Endothelial cell of umbilical vein (primary cell): Measurements from ENCODE around the gene APBA2.

Source experiments
- EZH2 ChIP-seq: IDR thresholded peaks from 2 replicates; pipeline ENCODE4 v1.6.1; 2012; ENCODE audit warnings: borderline replicate concordance, low read depth, mild to moderate bottlenecking, moderate library complexity, low read length, inconsistent platforms; ENCODE audit not compliant: severe bottlenecking
- FOS ChIP-seq: IDR thresholded peaks from 2 replicates; pipeline ENCODE4 v1.6.1; 2011; ENCODE audit warnings: mild to moderate bottlenecking, low read length, moderate library complexity, borderline replicate concordance; ENCODE audit not compliant: insufficient read depth
- JUN ChIP-seq: IDR thresholded peaks from 2 replicates; pipeline ENCODE4 v1.6.1; 2011; ENCODE audit warnings: borderline replicate concordance, low read depth; ENCODE audit not compliant: insufficient read length, insufficient read depth
- POLR2A ChIP-seq: IDR thresholded peaks from 2 replicates; pipeline ENCODE4 v1.6.1; 2012; ENCODE audit warnings: low read depth, mild to moderate bottlenecking, control low read depth, low read length
- TF ChIP-seq, protein P1 (sequence below), 2 donors: IDR thresholded peaks; 1 replicate in 1 of 2; 2 replicates in 1 of 2; pipeline ENCODE4 v1.5.1; 2011; ENCODE audit warnings: low read length in 2 of 2, mild to moderate bottlenecking in 2 of 2, moderate library complexity in 2 of 2, control low read depth in 1 of 2, inconsistent platforms in 1 of 2, low read depth in 1 of 2; ENCODE audit not compliant: insufficient read depth in 1 of 2; ENCODE audit errors: extremely low read depth in 1 of 2

- no peak for TF ChIP-seq POLR2A
- TF ChIP-seq, protein P1, sequence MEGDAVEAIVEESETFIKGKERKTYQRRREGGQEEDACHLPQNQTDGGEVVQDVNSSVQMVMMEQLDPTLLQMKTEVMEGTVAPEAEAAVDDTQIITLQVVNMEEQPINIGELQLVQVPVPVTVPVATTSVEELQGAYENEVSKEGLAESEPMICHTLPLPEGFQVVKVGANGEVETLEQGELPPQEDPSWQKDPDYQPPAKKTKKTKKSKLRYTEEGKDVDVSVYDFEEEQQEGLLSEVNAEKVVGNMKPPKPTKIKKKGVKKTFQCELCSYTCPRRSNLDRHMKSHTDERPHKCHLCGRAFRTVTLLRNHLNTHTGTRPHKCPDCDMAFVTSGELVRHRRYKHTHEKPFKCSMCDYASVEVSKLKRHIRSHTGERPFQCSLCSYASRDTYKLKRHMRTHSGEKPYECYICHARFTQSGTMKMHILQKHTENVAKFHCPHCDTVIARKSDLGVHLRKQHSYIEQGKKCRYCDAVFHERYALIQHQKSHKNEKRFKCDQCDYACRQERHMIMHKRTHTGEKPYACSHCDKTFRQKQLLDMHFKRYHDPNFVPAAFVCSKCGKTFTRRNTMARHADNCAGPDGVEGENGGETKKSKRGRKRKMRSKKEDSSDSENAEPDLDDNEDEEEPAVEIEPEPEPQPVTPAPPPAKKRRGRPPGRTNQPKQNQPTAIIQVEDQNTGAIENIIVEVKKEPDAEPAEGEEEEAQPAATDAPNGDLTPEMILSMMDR (IDR thresholded peaks at IDR 0.05; ENCODE audit: extremely low read depth in 1 of 2, insufficient read depth in 1 of 2, low read depth in 1 of 2, low read length in 2 of 2): no peak
- no peak for TF ChIP-seq JUN
- TF ChIP-seq EZH2: no peak
- no peak for TF ChIP-seq FOS
Observed at GRCh38 chr15:28982886-28983285, 97.1 kb downstream of the APBA2 start.
